Measurements from ENCODE around the gene PNPLA8. TPM values are rescaled to one million over a fixed set of nuclear protein-coding genes. Genes with fewer than 3 reads are reported as not detected.

PNPLA8 gene
- polyA plus RNA-seq, 1 donor from 2014 or later: 85.1 TPM

GRCh38 chr7:108499566-108499965 lies 26.4 kb downstream of the PNPLA8 start:
- Histone ChIP-seq H3K9me2 (ENCODE audit: insufficient read depth, low read length) (no peaks in the 10 kb centered on the region), H3K27ac (ENCODE audit: low read length) (no peak overlapping the region), H3K27me3 (ENCODE audit: insufficient read depth, low read depth, low read length) (no peaks in the 10 kb centered on the region), H4K20me1 (ENCODE audit: insufficient read depth) (no peaks in the 10 kb centered on the region), H3K79me2 (replicated peaks; ENCODE audit: insufficient read depth, low read length) (no peaks in the 10 kb centered on the region), H3K9ac (ENCODE audit: low read length) (no peak overlapping the region), H2AFZ (ENCODE audit: low read depth, low read length) (no peak overlapping the region), H3K4me3 (ENCODE audit: low read length) (no peak overlapping the region), H3K9me3 (ENCODE audit: low read length) (no peaks in the 10 kb centered on the region), H3F3A (ENCODE audit: insufficient read depth, low read length, poor library complexity, severe bottlenecking) (no peaks in the 10 kb centered on the region), H3K36me3 (ENCODE audit: insufficient read depth, low read length) (peaks cover 5% of the 10 kb centered on the region), H3K4me2 (ENCODE audit: low read length) (no peak overlapping the region)
- TF ChIP-seq RAD21 (conservative IDR thresholded peaks at IDR 0.05) (no peak), EP300 (conservative IDR thresholded peaks at IDR 0.05; ENCODE audit: poor library complexity, severe bottlenecking) (no peak), SMC3 (conservative IDR thresholded peaks at IDR 0.05; ENCODE audit: poor library complexity) (no peak), CTCF (IDR thresholded peaks at IDR 0.05; ENCODE audit: poor library complexity, severe bottlenecking) (no peak), REST (IDR thresholded peaks at IDR 0.05; ENCODE audit: borderline replicate concordance) (no peak), EZH2 (IDR thresholded peaks at IDR 0.05; ENCODE audit: borderline replicate concordance, insufficient read depth, low read length, poor library complexity, severe bottlenecking) (no peak), TAF1 (IDR thresholded peaks at IDR 0.05; ENCODE audit: low read depth) (no peak), MXI1 (conservative IDR thresholded peaks at IDR 0.05; ENCODE audit: poor library complexity, severe bottlenecking) (no peak), POLR2AphosphoS5 (IDR thresholded peaks at IDR 0.05) (no peak)

GRCh38 chr7:108498481-108498880 lies 27.5 kb downstream of the PNPLA8 start:
- Histone ChIP-seq H4K20me1 (ENCODE audit: insufficient read depth) (no peaks in the 10 kb centered on the region), H3K4me2 (ENCODE audit: low read length) (no peak overlapping the region), H3K36me3 (ENCODE audit: insufficient read depth, low read length) (peaks cover 5% of the 10 kb centered on the region), H3K27ac (ENCODE audit: low read length) (no peak overlapping the region), H3K27me3 (ENCODE audit: insufficient read depth, low read depth, low read length) (no peaks in the 10 kb centered on the region), H3F3A (ENCODE audit: insufficient read depth, low read length, poor library complexity, severe bottlenecking) (no peaks in the 10 kb centered on the region), H2AFZ (ENCODE audit: low read depth, low read length) (no peak overlapping the region), H3K79me2 (replicated peaks; ENCODE audit: insufficient read depth, low read length) (no peaks in the 10 kb centered on the region), H3K4me3 (ENCODE audit: low read length) (no peak overlapping the region), H3K9me2 (ENCODE audit: insufficient read depth, low read length) (no peaks in the 10 kb centered on the region), H3K9ac (ENCODE audit: low read length) (no peak overlapping the region), H3K9me3 (ENCODE audit: low read length) (no peaks in the 10 kb centered on the region)
- TF ChIP-seq EZH2 (IDR thresholded peaks at IDR 0.05; ENCODE audit: borderline replicate concordance, insufficient read depth, low read length, poor library complexity, severe bottlenecking) (no peak), REST (IDR thresholded peaks at IDR 0.05; ENCODE audit: borderline replicate concordance) (no peak), CTCF (IDR thresholded peaks at IDR 0.05; ENCODE audit: poor library complexity, severe bottlenecking) (no peak), TAF1 (IDR thresholded peaks at IDR 0.05; ENCODE audit: low read depth) (no peak), MXI1 (conservative IDR thresholded peaks at IDR 0.05; ENCODE audit: poor library complexity, severe bottlenecking) (no peak), SMC3 (conservative IDR thresholded peaks at IDR 0.05; ENCODE audit: poor library complexity) (no peak), POLR2AphosphoS5 (IDR thresholded peaks at IDR 0.05) (no peak), RAD21 (conservative IDR thresholded peaks at IDR 0.05) (no peak), EP300 (conservative IDR thresholded peaks at IDR 0.05; ENCODE audit: poor library complexity, severe bottlenecking) (no peak)

Data from neural cell (in vitro differentiated cells).